ENCODE results near the gene PHLDA3.

DNA sequence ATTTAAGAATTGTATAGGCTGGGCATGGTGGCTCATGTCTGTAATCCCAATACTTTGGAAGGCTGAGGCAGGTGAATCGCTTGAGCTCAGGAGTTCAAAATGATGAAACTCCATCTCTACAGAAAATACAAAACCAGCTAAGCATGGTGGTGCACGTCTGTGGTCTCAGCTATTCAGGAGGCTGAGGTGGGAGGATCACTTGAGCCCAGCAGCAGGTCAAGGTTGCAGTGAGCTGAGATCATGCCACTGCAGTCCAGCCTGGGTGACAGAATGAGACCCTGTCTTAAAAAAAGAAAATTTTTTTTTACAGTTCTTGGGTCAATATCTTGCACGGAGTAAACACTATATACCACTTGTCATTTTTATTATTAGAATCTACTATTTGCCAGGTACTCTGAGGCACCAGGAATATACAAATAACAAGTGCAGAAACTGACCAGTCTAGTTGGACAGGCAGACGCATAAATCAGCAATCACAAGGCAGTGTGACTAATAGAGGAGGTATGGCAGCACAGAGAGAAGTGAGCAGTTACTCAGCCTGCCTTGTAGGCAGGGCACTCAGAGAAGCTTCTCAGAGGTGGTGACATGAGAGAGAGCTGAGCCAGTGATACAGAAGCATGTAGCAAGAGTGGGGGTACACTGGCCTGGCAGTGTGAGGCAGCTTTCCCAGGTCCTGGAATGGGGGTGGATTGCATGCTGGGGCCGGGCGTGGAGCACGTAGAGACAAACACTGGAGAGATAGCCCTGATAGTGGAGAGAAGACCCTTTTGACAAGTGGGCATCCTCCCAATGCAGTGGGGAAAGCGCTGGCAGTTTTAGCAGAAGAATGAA, 8.0 kb downstream of the PHLDA3 start:
- TF ChIP-seq, protein P1, sequence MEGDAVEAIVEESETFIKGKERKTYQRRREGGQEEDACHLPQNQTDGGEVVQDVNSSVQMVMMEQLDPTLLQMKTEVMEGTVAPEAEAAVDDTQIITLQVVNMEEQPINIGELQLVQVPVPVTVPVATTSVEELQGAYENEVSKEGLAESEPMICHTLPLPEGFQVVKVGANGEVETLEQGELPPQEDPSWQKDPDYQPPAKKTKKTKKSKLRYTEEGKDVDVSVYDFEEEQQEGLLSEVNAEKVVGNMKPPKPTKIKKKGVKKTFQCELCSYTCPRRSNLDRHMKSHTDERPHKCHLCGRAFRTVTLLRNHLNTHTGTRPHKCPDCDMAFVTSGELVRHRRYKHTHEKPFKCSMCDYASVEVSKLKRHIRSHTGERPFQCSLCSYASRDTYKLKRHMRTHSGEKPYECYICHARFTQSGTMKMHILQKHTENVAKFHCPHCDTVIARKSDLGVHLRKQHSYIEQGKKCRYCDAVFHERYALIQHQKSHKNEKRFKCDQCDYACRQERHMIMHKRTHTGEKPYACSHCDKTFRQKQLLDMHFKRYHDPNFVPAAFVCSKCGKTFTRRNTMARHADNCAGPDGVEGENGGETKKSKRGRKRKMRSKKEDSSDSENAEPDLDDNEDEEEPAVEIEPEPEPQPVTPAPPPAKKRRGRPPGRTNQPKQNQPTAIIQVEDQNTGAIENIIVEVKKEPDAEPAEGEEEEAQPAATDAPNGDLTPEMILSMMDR (IDR thresholded peaks at IDR 0.05): no peak
- TF ChIP-seq POLR2A (IDR thresholded peaks at IDR 0.05): no peak
